Karpas-422 (cell line): ENCODE measurements around the gene POM121C. TPM values are rescaled to one million over a fixed set of nuclear protein-coding genes. Genes with fewer than 3 reads are reported as not detected.
"Not testable (repeated sequence)": the region's sequence is repeated elsewhere in the genome, so short reads cannot be mapped to it uniquely, and the experiment has no call there.

Experiments used
- DNase-seq: peaks from one replicate; pipeline ENCODE4 v3.0.0-alpha.2; 2015
- H2AFZ ChIP-seq: fragments of 200-600 bp; sonication (generic); 2 replicates; pipeline ENCODE4 v1.6.1; 2014; ENCODE audit warnings: antibody characterized with exemption, low read length, mixed read lengths
- H3K27ac ChIP-seq: fragments of 200-600 bp; sonication (generic); 2 replicates; pipeline ENCODE4 v1.5.1; 2014; ENCODE audit warnings: mild to moderate bottlenecking, low read length, moderate library complexity
- H3K27me3 ChIP-seq: fragments of 200-600 bp; sonication (generic); 2 replicates; pipeline ENCODE4 v1.6.1; 2014; ENCODE audit warnings: low read length, mixed read lengths
- H3K36me3 ChIP-seq: fragments of 200-600 bp; sonication (generic); 2 replicates; pipeline ENCODE4 v1.6.1; 2014; ENCODE audit warnings: low read length, mixed read lengths; ENCODE audit not compliant: insufficient read depth
- H3K4me1 ChIP-seq: fragments of 200-600 bp; sonication (generic); 2 replicates; pipeline ENCODE4 v1.6.1; 2014; ENCODE audit warnings: mild to moderate bottlenecking, low read length, mixed read lengths
- H3K4me2 ChIP-seq: fragments of 200-600 bp; sonication (generic); 2 replicates; pipeline ENCODE4 v1.6.1; 2014; ENCODE audit warnings: low read length, low read depth, mild to moderate bottlenecking; ENCODE audit not compliant: poor library complexity, severe bottlenecking
- H3K4me3 ChIP-seq: fragments of 200-600 bp; sonication (generic); 2 replicates; pipeline ENCODE4 v1.5.1; 2014; ENCODE audit warnings: mild to moderate bottlenecking, antibody characterized with exemption, low read length, mixed read lengths
- H3K79me2 ChIP-seq: fragments of 200-600 bp; sonication (generic); 2 replicates; pipeline ENCODE4 v1.6.1; 2014; ENCODE audit warnings: mild to moderate bottlenecking, low read length, mixed read lengths
- H3K9ac ChIP-seq: fragments of 200-600 bp; sonication (generic); 2 replicates; pipeline ENCODE4 v1.6.0; 2014; ENCODE audit warnings: low read length
- H3K9me2 ChIP-seq: fragments of 200-600 bp; sonication (generic), shearing (Covaris generic); replicated peaks from 2 replicates; pipeline ENCODE4 v1.6.0; 2014; ENCODE audit warnings: mild to moderate bottlenecking, low read length, moderate library complexity; ENCODE audit not compliant: insufficient read depth
- H3K9me3 ChIP-seq: fragments of 300-700, 200-600 bp; sonication (generic); 2 replicates; pipeline ENCODE4 v1.6.1; 2014; ENCODE audit warnings: low read length, mixed read lengths
- H4K20me1 ChIP-seq: fragments of 200-600 bp; sonication (generic); 2 replicates; pipeline ENCODE4 v1.6.1; 2014; ENCODE audit warnings: mild to moderate bottlenecking, antibody characterized with exemption, low read length, low read depth; ENCODE audit not compliant: insufficient read depth
- total RNA-seq: library from RNA; depleted of rRNA; stranded (reverse); fragments of >200 nt; shearing (Covaris generic); gene quantifications from 2 replicates; pipeline ENCODE4 v1.2.3, GENCODE V29; 2014; ENCODE audit warnings: low replicate concordance

Gene POM121C
- total RNA-seq, 1 experiment from 2014 or later: 46.1 TPM

DNA sequence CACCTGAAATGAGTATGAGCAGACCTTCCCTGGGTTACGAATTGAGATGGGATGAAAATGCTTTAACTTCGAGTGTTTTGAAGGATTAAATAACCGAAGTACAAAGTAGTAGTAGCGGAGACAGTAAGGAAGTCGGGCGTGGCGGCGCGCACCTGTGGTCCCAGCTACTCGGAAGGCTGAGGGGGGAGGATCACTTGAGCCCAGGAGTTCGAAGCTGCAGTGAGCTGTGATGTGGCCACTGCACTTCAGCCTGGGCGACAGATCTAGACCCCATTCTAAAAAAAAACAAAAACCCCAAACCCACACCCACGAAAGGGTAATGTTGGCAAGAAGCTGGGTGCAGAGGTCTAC lies 75.3 kb downstream of the POM121C start:
- DNase-seq, H2AFZ ChIP-seq, H3K36me3 ChIP-seq, H3K79me2 ChIP-seq, H3K9ac ChIP-seq, H3K4me1 ChIP-seq, H3K27me3 ChIP-seq, H3K9me3 ChIP-seq, H3K4me3 ChIP-seq, H3K4me2 ChIP-seq, H4K20me1 ChIP-seq, H3K9me2 ChIP-seq, H3K27ac ChIP-seq: not testable (repeated sequence)

GRCh38 chr7:75409880-75410822 lies 75.9 kb downstream of the POM121C start:
- not testable (repeated sequence) for H4K20me1 ChIP-seq, H3K79me2 ChIP-seq, H3K4me3 ChIP-seq, H3K9me2 ChIP-seq, H3K9me3 ChIP-seq, H3K9ac ChIP-seq, H3K4me1 ChIP-seq, H3K27ac ChIP-seq, H3K36me3 ChIP-seq, H2AFZ ChIP-seq, H3K27me3 ChIP-seq, H3K4me2 ChIP-seq, DNase-seq

DNA sequence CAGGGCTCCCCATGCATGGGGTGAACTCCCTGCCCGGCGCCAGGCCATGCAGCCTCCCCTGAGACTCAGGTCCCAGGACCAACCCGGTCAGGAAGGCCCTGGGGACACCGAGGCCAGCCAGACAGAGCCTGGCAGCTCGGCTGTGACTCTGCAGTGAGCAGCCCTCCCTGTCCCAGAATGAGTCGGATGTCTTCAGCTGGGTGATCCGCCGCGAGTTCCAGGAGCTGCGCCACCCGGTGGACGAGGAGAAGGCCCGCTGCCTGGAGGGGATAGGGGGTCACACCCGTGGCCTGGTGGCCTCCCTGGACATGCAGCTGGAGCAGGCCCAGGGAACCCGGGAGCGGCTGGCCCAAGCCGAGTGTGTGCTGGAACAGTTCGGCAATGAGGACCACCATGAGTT lies 81.4 kb downstream of the POM121C start:
- H3K9me3 ChIP-seq, H3K4me1 ChIP-seq, H2AFZ ChIP-seq, DNase-seq, H3K79me2 ChIP-seq, H3K4me3 ChIP-seq, H3K9ac ChIP-seq, H3K4me2 ChIP-seq, H3K36me3 ChIP-seq, H3K27ac ChIP-seq, H4K20me1 ChIP-seq, H3K27me3 ChIP-seq, H3K9me2 ChIP-seq: not testable (repeated sequence)

DNA sequence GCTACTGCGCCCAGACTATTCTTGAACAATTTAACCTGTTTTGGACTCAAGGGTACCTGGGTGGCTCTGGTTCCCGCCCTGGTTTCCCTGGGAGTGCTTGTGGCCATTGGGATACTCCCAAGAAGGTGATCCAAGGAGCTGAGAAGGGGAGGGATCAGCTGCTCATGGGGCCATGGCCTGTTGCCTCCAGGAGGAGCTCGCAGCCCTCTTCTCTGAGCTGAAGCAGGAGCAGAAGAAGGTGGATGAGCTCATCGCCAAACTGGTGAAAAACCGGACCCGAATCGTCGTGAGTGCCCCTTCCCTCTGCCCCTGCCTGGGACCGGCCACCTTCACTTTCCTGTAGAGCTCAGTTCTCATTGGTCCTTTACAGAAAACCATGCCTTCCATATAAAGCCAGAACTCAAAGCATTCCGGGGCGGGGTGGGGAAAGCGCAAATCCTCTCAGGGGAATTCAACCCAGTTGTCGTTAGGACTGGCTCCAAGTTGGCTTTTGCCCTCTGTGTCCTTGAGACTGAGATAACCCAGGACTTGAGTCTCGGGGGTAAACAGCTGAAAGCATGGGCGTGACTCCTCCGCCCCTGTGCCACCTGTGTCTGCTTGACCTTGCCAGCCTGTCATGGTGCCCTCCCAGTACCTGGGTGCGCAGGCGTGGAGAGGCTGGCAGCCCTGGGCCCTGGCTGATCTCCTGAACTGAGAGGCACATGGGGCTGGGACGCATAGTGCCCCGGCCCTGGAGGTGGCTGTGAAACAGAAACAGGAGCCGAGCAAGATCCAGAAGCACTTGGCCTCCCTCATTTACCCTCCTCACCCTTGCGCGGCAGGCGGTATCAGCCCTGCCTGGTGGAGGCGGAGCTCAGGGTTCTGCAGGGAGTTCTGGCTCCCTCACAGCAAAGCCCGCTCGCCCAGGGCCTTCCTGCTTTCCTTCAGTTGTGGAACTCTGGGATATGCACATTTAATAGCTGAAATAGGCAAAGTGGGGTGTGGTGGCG lies 82.3 kb downstream of the POM121C start:
- H3K9me3 ChIP-seq, H2AFZ ChIP-seq, H3K4me1 ChIP-seq, DNase-seq, H3K9me2 ChIP-seq, H3K4me3 ChIP-seq, H3K4me2 ChIP-seq, H3K27me3 ChIP-seq, H3K36me3 ChIP-seq, H4K20me1 ChIP-seq, H3K27ac ChIP-seq, H3K9ac ChIP-seq, H3K79me2 ChIP-seq: not testable (repeated sequence)

DNA sequence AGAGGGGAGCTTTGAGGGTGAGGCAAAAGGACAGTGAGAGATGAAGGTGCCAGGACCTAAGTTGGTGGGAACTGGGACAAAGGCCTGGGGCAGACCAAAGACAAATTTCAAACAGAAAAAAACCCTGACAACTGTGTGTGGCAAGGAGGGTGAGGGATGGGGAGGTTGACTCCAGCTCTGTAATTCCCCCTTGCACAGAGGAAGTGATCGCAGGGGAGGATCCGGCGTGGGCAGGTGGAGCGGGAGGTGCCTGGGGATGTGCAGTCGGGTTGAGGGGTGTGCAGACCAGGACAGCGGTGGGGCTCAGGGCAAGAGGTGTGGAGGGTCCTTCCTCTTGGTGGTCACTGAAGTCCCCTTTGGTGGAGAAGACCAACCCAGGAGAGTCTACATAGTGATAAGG lies 85.5 kb downstream of the POM121C start:
- H3K27me3 ChIP-seq, H3K4me3 ChIP-seq, H3K79me2 ChIP-seq, H3K4me2 ChIP-seq, H3K9me2 ChIP-seq, H3K27ac ChIP-seq, DNase-seq, H3K4me1 ChIP-seq, H4K20me1 ChIP-seq, H2AFZ ChIP-seq, H3K36me3 ChIP-seq, H3K9ac ChIP-seq, H3K9me3 ChIP-seq: not testable (repeated sequence)

- not testable (repeated sequence) for H3K9me2 ChIP-seq, H3K36me3 ChIP-seq, H3K4me1 ChIP-seq, H3K4me3 ChIP-seq, DNase-seq, H3K9ac ChIP-seq, H3K9me3 ChIP-seq, H2AFZ ChIP-seq, H3K27me3 ChIP-seq, H3K79me2 ChIP-seq, H4K20me1 ChIP-seq, H3K4me2 ChIP-seq, H3K27ac ChIP-seq
Observed at GRCh38 chr7:75398771-75399700, 87.1 kb downstream of the POM121C start.

GRCh38 chr7:75397865-75398264 lies 88.2 kb downstream of the POM121C start:
- not testable (repeated sequence) for H3K9ac ChIP-seq, H3K4me1 ChIP-seq, H4K20me1 ChIP-seq, DNase-seq, H3K27me3 ChIP-seq, H3K4me2 ChIP-seq, H2AFZ ChIP-seq, H3K79me2 ChIP-seq, H3K27ac ChIP-seq, H3K9me3 ChIP-seq, H3K36me3 ChIP-seq, H3K9me2 ChIP-seq, H3K4me3 ChIP-seq
